Activated CD8-positive, alpha-beta memory T cell treated with anti-CD3 and anti-CD28 coated beads, Interleukin-2, amount 50 U/mL, for 1 hour (primary cell): ENCODE results near the gene NDUFB1.

Experiments used
- DNase-seq: peaks from one replicate; pipeline ENCODE4 v3.0.0-alpha.2; 2020; ENCODE audit errors: extremely low read depth

Gene NDUFB1

DNA sequence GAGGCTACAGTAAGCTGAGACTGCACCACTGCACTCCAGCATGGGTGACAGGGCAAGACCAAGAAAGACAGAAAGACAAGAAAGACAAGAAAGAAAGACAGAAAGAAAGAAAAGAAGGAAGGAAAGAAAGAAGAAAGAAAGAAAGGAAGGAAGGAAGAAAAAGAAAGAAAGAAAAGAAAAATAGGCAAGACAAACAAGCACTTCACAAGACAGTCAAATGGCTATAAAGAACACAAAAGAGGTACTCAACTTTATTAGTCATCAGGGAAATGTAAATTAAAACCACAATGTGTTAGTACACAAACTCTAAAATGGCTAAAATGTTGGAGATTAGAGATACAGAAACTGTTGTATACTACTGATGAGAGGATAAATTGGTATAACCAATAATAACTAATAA, 21.7 kb downstream of the NDUFB1 start:
- DNase-seq, result no peak

DNA sequence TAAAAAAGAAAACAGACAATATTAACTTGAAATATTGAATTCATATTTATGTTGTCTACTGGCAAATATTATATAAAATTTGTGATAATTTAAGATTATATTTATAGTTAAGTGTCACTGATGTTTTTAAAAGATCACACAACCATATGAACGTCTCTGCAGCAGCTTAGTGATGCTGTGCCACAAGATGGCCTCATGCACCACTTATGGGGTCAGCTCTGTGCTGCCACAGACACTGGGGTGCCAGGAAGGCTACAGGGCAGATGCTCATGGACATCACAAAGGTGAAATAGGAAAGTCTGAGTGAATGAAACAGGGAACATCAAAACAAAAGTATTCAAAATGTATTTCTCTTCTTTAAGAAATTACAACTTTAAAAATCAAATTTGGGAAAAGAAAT, 28.2 kb downstream of the NDUFB1 start:
- no peak for DNase-seq

DNA sequence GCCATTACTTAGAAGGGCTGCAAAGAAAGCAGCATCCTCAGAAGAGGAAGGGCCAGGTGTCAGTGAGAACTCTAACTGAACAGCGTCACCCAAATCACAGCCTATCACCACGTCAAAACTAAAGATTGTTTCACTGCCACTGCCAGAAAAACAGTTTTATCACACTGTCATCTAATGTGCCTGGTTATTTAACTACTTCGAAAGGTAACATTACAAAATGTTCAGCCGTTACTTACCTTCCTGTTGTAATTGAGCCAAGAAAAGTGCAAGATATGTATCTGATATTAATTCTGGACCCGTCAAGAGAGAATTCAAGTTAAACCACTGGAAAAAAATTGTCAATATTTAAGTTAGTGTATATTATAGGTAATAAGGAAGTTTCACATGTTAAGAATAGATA, 33.0 kb downstream of the NDUFB1 start:
- no peak for DNase-seq

- no peak for DNase-seq
Measured at GRCh38 chr14:92074555-92074954, 47.0 kb downstream of the NDUFB1 start.
